Hematopoietic multipotent progenitor cell treated with erythropoietin and hydrocortisone succinate and interleukin-3 and kit ligand, for 8 days (in vitro differentiated cells): ENCODE measurements around the gene SELENOF.
"Not testable (repeated sequence)": the region's sequence is repeated elsewhere in the genome, so short reads cannot be mapped to it uniquely, and the experiment has no call there.

Source experiments
- DNase-seq: peaks from one replicate; pipeline ENCODE4 v3.0.0-alpha.2; 2015

SELENOF gene

GRCh38 chr1:86915737-86916235, 1.9 kb upstream of the SELENOF start:
- DNase-seq, result no peak

- peak; percentile 60 for DNase-seq
These were observed 1.2 kb upstream of the SELENOF start for GRCh38 chr1:86914998-86915736.

DNA sequence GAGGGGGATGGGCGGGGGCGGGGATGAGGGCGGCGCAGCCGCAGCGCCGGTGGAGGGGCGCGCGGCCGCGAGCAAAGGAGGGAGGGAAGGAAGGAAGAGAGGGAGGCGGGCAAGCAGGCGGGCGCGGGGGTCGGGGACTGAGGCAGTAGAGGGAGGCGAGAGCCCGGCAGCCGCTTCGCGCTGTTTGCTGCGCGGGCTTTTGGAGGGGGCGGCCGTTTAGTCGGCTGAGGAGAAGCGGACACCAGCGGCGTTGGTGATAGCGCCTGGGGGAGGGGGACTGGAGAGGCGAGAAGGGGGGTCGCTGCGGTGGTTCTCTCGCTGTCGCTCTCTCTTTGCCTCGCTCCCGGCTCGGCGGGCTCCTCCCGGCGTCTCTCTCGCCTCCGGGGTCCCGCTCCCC, 673 bp upstream of the SELENOF start, which contains the start of gene HS2ST1:
TSS of gene HS2ST1 (plus strand) at position 35 of the 397 bp plus-strand sequence.
- no peak for DNase-seq

GRCh38 chr1:86913399-86913895, 479 bp downstream of the SELENOF start:
- no peak for DNase-seq

- DNase-seq, result no peak
These were observed 1.5 kb downstream of the SELENOF start for GRCh38 chr1:86912281-86912900.

DNA sequence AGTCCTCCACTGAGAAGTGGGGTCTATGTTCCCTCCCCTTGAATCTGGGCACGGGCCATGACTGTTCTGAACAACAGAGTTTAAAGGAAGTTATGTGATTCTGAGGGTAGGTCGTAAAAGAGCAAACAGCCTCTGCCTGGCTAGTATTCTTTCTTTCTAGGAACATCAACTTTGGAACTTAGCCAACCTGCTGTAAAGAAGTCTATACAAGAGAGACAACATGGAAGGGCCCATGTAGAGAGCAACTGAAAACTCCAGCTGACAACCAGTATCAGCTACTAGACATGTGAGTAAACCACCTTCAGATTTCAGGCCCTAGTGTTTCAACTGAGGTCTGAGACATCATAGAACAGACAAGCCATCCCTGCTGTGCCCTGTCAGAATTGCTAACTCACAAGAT, 7.5 kb downstream of the SELENOF start:
- DNase-seq, result peak; percentile 23

GRCh38 chr1:86905875-86906274, 8.1 kb downstream of the SELENOF start:
- DNase-seq, result no peak

DNA sequence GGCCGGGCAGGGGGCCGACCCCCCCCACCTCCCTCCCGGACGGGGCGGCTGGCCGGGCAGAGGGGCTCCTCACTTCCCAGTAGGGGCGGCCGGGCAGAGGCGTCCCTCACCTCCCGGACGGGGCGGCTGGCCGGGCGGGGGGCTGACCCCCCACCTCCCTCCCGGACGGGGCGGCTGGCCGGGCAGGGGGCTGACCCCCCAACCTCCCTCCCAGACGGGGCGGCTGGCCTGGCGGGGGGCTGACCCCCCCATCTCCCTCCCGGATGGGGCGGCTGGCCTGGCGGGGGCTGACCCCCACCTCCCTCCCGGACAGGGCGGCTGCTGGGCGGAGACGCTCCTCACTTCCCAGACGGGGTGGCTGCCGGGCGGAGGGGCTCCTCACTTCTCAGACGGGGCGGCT, 14.5 kb downstream of the SELENOF start:
- DNase-seq, result not testable (repeated sequence)

- no peak for DNase-seq
These were observed 25.6 kb downstream of the SELENOF start for GRCh38 chr1:86888327-86888726.

- no peak for DNase-seq
These were observed 26.3 kb downstream of the SELENOF start for GRCh38 chr1:86887479-86888162.

- no peak for DNase-seq
These were observed 38.2 kb downstream of the SELENOF start for GRCh38 chr1:86875722-86876121.

DNA sequence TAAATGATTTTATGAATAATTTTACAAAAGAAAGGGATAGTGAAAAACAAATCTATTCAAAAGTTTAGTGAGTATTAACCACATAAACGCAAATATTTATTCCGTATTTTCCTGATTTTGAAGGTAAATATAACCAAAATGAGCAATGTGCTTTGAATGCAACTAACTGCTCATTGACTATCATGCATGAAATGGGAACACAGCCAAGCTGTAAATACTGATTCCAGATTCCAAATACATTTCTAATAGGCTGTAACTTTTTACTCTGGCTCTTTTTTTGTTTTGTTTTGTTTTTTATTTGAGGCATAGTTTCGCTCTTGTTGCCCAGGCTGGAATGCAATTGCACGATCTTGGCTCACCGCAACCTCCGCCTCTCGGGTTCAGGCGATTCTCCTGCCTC, 41.8 kb downstream of the SELENOF start:
- DNase-seq, result no peak

DNA sequence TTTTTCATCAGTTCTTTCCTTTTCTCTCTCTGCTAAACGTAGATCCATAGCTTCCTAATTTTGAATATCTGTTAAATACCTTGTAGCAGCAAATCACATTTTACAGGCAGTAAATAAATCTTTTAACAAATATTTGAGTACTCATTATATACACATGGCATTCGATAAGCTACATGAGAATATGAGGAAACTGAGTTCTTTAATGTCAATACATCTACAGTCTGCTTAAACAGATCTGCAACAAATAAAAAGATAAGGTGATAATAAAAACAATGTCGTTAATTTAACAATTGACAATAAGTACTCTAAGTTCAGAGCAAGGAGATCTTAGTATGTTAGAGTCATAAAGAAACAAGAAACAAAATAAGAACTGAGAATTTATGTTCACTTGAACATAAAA, 42.9 kb downstream of the SELENOF start:
- DNase-seq, result no peak

- DNase-seq, result no peak
These were observed 45.4 kb downstream of the SELENOF start for GRCh38 chr1:86868477-86868876.

GRCh38 chr1:86867278-86867677, 46.6 kb downstream of the SELENOF start:
- not testable (repeated sequence) for DNase-seq

- no peak for DNase-seq
These were observed 47.3 kb downstream of the SELENOF start for GRCh38 chr1:86866665-86867064.

DNA sequence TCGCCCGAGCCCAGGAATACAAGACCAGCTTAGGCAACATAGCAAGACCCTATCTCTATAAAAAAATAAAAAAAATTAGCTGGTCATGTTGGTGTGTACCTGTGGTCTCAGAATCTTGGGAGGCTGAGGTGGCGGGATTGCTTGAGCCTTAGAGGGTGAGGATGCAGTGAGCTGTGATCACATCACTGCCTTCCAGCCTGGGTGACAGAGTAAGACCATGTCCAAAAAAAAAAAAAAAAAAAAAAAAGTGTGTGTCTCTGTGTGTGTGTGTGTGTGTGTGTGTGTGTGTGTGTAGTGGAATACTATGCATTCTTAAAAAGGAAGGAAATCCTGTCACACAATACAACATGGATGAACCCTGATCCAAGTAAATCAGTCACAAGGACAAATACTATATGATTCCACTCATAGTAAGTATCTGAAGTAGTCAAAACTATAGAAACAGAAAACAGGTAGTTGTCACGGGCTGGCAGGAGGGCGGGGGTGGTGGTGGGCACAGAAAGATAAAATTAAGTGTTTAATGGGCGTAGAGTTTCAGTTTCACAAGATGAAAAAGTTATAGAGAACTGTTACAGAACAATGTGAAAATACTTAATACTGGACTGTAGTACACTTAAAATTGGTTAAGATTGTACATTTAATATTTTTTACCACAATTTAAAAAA, 47.8 kb downstream of the SELENOF start:
- no peak for DNase-seq

- no peak for DNase-seq
These were observed 51.0 kb downstream of the SELENOF start for GRCh38 chr1:86862920-86863319.

DNA sequence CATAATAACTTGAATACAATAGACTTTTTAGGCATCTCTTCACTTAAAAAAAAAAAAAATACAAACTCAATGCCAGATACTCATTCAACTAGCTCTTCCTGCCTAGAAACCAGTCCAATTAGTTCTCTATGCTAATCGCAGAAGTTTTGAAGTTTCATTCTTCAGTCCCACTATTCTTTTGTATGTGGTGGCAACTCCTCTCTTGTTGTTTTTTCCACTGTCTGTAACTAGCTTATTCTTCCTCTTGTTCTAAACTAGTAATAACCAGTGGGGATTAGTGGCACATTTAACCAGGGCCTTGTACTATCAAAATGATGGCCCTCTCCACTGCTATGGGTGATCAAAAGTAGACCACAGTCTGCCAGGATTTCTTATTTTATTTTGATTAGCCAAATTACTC, 52.5 kb downstream of the SELENOF start:
- no peak for DNase-seq

GRCh38 chr1:86860424-86860823, 53.5 kb downstream of the SELENOF start:
- no peak for DNase-seq

DNA sequence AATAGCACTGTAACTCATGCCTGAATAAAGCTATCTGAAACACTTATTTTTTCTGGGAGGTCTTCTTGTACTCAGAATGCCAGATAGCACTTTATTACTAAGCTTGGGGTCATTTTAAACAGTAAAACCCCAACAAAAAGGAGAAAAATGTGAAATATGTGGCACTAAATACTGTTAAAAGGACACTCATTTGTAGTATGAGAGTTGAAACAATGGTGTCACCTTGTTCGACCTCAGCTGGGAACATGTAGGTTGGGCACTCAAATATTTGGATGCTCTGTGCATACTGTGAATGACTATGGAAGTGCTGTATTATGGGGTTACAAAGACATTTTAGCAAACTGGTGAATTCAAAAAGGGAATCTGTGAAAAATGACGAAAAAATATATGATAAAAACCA, 53.9 kb downstream of the SELENOF start:
- DNase-seq, result no peak

- DNase-seq, result no peak
These were observed 55.2 kb downstream of the SELENOF start for GRCh38 chr1:86858524-86859261.
